Measurements from ENCODE around the gene FMR1NB. TPM values are rescaled to one million over a fixed set of nuclear protein-coding genes. Genes with fewer than 3 reads are reported as not detected.

The FMR1NB gene
- total and polyA plus RNA-seq, 9 of the 15 experiments (the other 6 are each of a cell fraction or from before 2014, with no cell fraction given): 2.3 to 13.2 (median 5.1) TPM

- no peak for TF ChIP-seq MGA (IDR thresholded peaks at IDR 0.05)
Measured at GRCh38 chrX:148049441-148049840, 68.3 kb downstream of the FMR1NB start (continued).
